K562 (cell line): Measurements from ENCODE around the gene DGLUCY. TPM values are rescaled to one million over a fixed set of nuclear protein-coding genes. Genes with fewer than 3 reads are reported as not detected.

Experiments
- ATAC-seq: fragments of 200-7000 bp; cut with Tn5 transposase; 3 replicates; pipeline ENCODE4 v1.9.1; 2020; ENCODE audit warnings: moderate library complexity
- BruUV-seq: library from RNA; stranded (reverse); fragments of 400-500 nt; replicated peaks from 2 replicates; lab custom pipeline; 2021; lab: Mats Ljungman, UMichigan
- CTCF ChIA-PET: fragments of 300-600 bp; formaldehyde crosslinking; extraction: SDS; loops from one replicate; lab custom pipeline; 2021; ENCODE audit warnings: low intra/inter-chr PET ratio; lab: Yijun Ruan, JAX
- POLR2A ChIA-PET: fragments of 300-600, 350-650 bp; sonication (Branson Sonifier 250); formaldehyde crosslinking; extraction: SDS; loops from one replicate; lab custom pipeline; 2021; ENCODE audit warnings: antibody characterized with exemption, inconsistent platforms; lab: Yijun Ruan, JAX
- DNase-seq, 4 experiments: peaks; one replicate each; pipeline versions ENCODE4 v3.0.0 to v3.0.0-alpha.2; 2011 to 2018; ENCODE audit warnings: low spot score in 3 of 4, mixed read lengths in 3 of 4; ENCODE audit errors: extremely low read depth in 1 of 4
- FAIRE-seq: peaks from 2 replicates; lab custom pipeline; 2011; peaks lifted over from hg19 to GRCh38; lab: Jason Lieb, UNC
- H2AFZ ChIP-seq: 2 replicates; pipeline ENCODE4 v1.6.0; 2011; ENCODE audit warnings: low read depth, low read length, control low read depth, inconsistent platforms
- H3K27ac ChIP-seq: fragments of 200-600 bp; 3 replicates; pipeline ENCODE4 v1.8.0; 2011; ENCODE audit warnings: low read depth, mild to moderate bottlenecking, control low read depth, inconsistent platforms, low read length, moderate library complexity, mixed read lengths; ENCODE audit errors: extremely low read depth
- H3K27me3 ChIP-seq, 2 experiments: fragments of 300-600 bp in 1 of 2; 2 replicates in 1 of 2; 3 replicates in 1 of 2; pipeline versions ENCODE4 v1.6.0 to v1.8.0; 2011; ENCODE audit warnings: inconsistent platforms in 2 of 2, low read length in 2 of 2, mild to moderate bottlenecking in 1 of 2, mixed read lengths in 1 of 2, moderate library complexity in 1 of 2; ENCODE audit not compliant: control insufficient read depth in 2 of 2, insufficient read depth in 2 of 2
- H3K36me3 ChIP-seq: fragments of 300-600 bp; 3 replicates; pipeline ENCODE4 v1.8.0; 2011; ENCODE audit warnings: mild to moderate bottlenecking, low read length, inconsistent platforms; ENCODE audit not compliant: control insufficient read depth, insufficient read depth
- H3K4me1 ChIP-seq, 2 experiments: fragments of 200-600 bp in 1 of 2; replicated peaks in 1 of 2; 2 replicates in 1 of 2; 3 replicates in 1 of 2; pipeline versions ENCODE4 v1.5.1 to v1.8.0; 2011; ENCODE audit warnings: inconsistent platforms in 2 of 2, low read length in 2 of 2, mild to moderate bottlenecking in 1 of 2, mixed read lengths in 1 of 2, moderate library complexity in 1 of 2; ENCODE audit not compliant: control insufficient read depth in 2 of 2, insufficient read depth in 2 of 2
- H3K4me2 ChIP-seq: 2 replicates; pipeline ENCODE4 v1.6.1; 2011; ENCODE audit warnings: low read length, control low read depth, inconsistent platforms, mixed read lengths; ENCODE audit not compliant: insufficient read depth
- H3K4me3 ChIP-seq: fragments of 200-600 bp; sonication (generic), shearing (Covaris generic); 2 replicates; pipeline ENCODE4 v1.5.1; 2016; ENCODE audit warnings: control low read depth, inconsistent platforms
- H3K79me2 ChIP-seq: fragments of 200-600 bp; 3 replicates; pipeline ENCODE4 v1.8.0; 2011; ENCODE audit warnings: low read length, inconsistent platforms; ENCODE audit not compliant: control insufficient read depth, insufficient read depth
- H3K9ac ChIP-seq, 2 experiments: 2 replicates each; pipeline versions ENCODE4 v1.6.0 to v1.6.1; 2011; ENCODE audit warnings: low read depth in 2 of 2, low read length in 2 of 2, control low read depth in 1 of 2, inconsistent platforms in 1 of 2, mild to moderate bottlenecking in 1 of 2, mixed read lengths in 1 of 2; ENCODE audit not compliant: insufficient read depth in 1 of 2
- H3K9me1 ChIP-seq: one replicate; pipeline ENCODE4 v1.6.0; 2011; ENCODE audit warnings: inconsistent platforms, mild to moderate bottlenecking, low read length, moderate library complexity; ENCODE audit not compliant: control insufficient read depth, insufficient read depth
- H3K9me3 ChIP-seq: replicated peaks from 2 replicates; pipeline ENCODE4 v1.5.1; 2011; ENCODE audit warnings: low read depth, low read length, inconsistent platforms; ENCODE audit not compliant: control insufficient read depth, insufficient read depth
- H4K20me1 ChIP-seq: replicated peaks from 2 replicates; pipeline ENCODE4 v1.6.1; 2011; ENCODE audit warnings: low read length, inconsistent platforms, mixed read lengths; ENCODE audit not compliant: control insufficient read depth, insufficient read depth
- JUND ChIP-seq, 2 experiments: IDR thresholded peaks; 2 replicates in 1 of 2; 3 replicates in 1 of 2; pipeline ENCODE4 v1.6.1; 2011; ENCODE audit warnings: borderline replicate concordance in 2 of 2, low read depth in 2 of 2, low read length in 2 of 2, improper control_type of control experiment in 1 of 2, missing biosample characterization in 1 of 2, missing genetic modification characterization in 1 of 2, missing genetic modification reagents in 1 of 2
- KDM5B ChIP-seq: fragments of 200-600 bp; sonication (generic); IDR thresholded peaks from 2 replicates; pipeline ENCODE4 v1.6.1; 2012; ENCODE audit warnings: low read depth, mild to moderate bottlenecking, moderate library complexity, low read length, control low read depth, inconsistent platforms; ENCODE audit not compliant: insufficient replicate concordance
- WGBS: fragments of 100-300 bp; shearing (Covaris generic); methylation state at CpG from one replicate; pipeline ENCODE4 v1.1.6; 2016; ENCODE audit warnings: low coverage, mixed read lengths; ENCODE audit not compliant: insufficient coverage; ENCODE audit errors: missing lambda C conversion rate; 5-methylcytosine and 5-hydroxymethylcytosine counted together
- in situ Hi-C: fragments of 300-500 bp; cut with MboI; formaldehyde crosslinking; loops from 4 replicates; pipeline ENCODE4 v1.15.0; 2018; ENCODE audit warnings: inconsistent platforms, mixed read lengths
- intact Hi-C: fragments of 100-400 bp; cut with micrococcal nuclease; formaldehyde crosslinking; loops from 2 replicates; pipeline ENCODE4 v1.14.2; 2022
- polyA plus RNA-seq, 8 experiments: library from polyadenylated mRNA; depleted of rRNA in 4 of 8; stranded (reverse) in 5 of 8; unstranded in 3 of 8; fragments of >200 nt; fragmentation: Nextera tagmentation in 2 of 8; fragmentation: Illumina TruSeq in 1 of 8; extraction: Ambion mirVana in 2 of 8; extraction: Trizol in 1 of 8; gene quantifications; 2 replicates each; pipeline versions ENCODE4 v1.2.1 to v1.2.3, GENCODE V29; 2011 to 2014; ENCODE audit warnings: inconsistent platforms in 1 of 8, missing spikeins in 1 of 8
- total RNA-seq, 7 experiments: library from RNA; depleted of rRNA in 6 of 7; stranded (reverse); fragments of >200 nt in 6 of 7; fragmentation: Illumina TruSeq in 2 of 7; extraction: Trizol in 2 of 7; gene quantifications; 2 replicates each; pipeline versions ENCODE4 v1.2.1 to v1.2.3, GENCODE V29; 2011 to 2021; ENCODE audit warnings: low replicate concordance in 1 of 7
- TF ChIP-seq, protein P1 (sequence below): fragments of 450-650 bp; IDR thresholded peaks from 2 replicates; pipeline ENCODE4 v1.6.1; 2018; ENCODE audit not compliant: partially characterized antibody
- TF ChIP-seq, protein P2 (sequence below), 2 experiments: fragments of 450-650 bp in 1 of 2; sonication (generic) in 1 of 2; formaldehyde crosslinking in 1 of 2; IDR thresholded peaks in 1 of 2; conservative IDR thresholded peaks in 1 of 2; 2 replicates each; pipeline versions ENCODE4 v1.6.1 to v1.8.1; 2016 to 2023; ENCODE audit warnings: mild to moderate bottlenecking in 2 of 2, moderate library complexity in 2 of 2, inconsistent platforms in 1 of 2, missing genetic modification reagents in 1 of 2

The DGLUCY gene
- total and polyA plus RNA-seq, 9 of the 15 experiments (the other 6 are each of a cell fraction or from before 2014, with no cell fraction given) = 9.9 to 28.4 (median 21.0) TPM

DNA sequence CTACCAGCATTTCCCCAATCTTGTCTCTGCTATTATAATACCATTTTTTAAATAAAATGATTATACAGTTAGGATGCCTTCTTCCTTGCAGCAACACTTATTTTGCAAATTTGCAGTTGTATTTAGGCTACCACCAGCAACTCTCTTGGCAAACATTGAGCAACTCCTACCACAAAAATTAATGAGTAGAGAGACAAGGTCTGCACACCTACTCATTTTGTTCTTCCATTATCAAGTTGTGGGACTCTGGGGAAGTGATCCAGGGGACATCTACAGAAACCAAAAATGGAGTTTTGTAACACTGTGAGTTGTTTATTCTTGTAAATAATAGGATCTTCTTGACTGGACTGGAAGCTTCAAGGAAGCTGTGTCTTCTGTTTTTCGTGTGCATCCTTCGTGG lies 38.6 kb downstream of the DGLUCY start:
- FAIRE-seq = no peak
- H3K4me1 ChIP-seq = peaks cover 6 to 14% of the 10 kb centered on the region in 2 experiments; a peak in 4 of 5 replicates
- H3K79me2 ChIP-seq = no peaks in the 10 kb centered on the region
- H3K4me2 ChIP-seq = no peak overlapping the region
- intact Hi-C loops (no loop called here), in situ Hi-C loops (no loop called here)
- H2AFZ ChIP-seq = no peak overlapping the region
- no peak for ATAC-seq
- ChIA-PET POLR2A (no interaction called here), CTCF (no interaction called here)
- H4K20me1 ChIP-seq = no peaks in the 10 kb centered on the region
- BruUV-seq = no TSS peak
- WGBS = 50% methylated on average over 2 of the region's 2 CpGs
- H3K4me3 ChIP-seq = no peak overlapping the region
- H3K9me3 ChIP-seq = no peaks in the 10 kb centered on the region
- DNase-seq = no peak
- 0 out of 3 replicates have a peak, but pooled peaks cover 6% of the 10 kb centered on the region for H3K36me3 ChIP-seq
- H3K9ac ChIP-seq = no peak overlapping the region
- no peaks in the 10 kb centered on the region for H3K9me1 ChIP-seq
- TF ChIP-seq, protein P1, sequence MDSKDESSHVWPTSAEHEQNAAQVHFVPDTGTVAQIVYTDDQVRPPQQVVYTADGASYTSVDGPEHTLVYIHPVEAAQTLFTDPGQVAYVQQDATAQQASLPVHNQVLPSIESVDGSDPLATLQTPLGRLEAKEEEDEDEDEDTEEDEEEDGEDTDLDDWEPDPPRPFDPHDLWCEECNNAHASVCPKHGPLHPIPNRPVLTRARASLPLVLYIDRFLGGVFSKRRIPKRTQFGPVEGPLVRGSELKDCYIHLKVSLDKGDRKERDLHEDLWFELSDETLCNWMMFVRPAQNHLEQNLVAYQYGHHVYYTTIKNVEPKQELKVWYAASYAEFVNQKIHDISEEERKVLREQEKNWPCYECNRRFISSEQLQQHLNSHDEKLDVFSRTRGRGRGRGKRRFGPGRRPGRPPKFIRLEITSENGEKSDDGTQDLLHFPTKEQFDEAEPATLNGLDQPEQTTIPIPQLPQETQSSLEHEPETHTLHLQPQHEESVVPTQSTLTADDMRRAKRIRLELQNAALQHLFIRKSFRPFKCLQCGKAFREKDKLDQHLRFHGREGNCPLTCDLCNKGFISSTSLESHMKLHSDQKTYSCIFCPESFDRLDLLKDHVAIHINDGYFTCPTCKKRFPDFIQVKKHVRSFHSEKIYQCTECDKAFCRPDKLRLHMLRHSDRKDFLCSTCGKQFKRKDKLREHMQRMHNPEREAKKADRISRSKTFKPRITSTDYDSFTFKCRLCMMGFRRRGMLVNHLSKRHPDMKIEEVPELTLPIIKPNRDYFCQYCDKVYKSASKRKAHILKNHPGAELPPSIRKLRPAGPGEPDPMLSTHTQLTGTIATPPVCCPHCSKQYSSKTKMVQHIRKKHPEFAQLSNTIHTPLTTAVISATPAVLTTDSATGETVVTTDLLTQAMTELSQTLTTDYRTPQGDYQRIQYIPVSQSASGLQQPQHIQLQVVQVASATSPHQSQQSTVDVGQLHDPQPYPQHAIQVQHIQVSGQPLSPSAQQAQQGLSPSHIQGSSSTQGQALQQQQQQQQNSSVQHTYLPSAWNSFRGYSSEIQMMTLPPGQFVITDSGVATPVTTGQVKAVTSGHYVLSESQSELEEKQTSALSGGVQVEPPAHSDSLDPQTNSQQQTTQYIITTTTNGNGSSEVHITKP = no peak
- TF ChIP-seq KDM5B = no peak
- TF ChIP-seq, protein P2, sequence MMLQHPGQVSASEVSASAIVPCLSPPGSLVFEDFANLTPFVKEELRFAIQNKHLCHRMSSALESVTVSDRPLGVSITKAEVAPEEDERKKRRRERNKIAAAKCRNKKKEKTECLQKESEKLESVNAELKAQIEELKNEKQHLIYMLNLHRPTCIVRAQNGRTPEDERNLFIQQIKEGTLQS (IDR thresholded peaks at IDR 0.05) = no peak
- TF ChIP-seq, protein P2 (CRISPR knock-in tag; conservative IDR thresholded peaks at IDR 0.05) = no peak
- TF ChIP-seq JUND (IDR thresholded peaks at IDR 0.05; ENCODE audit: borderline replicate concordance, low read depth, low read length) = no peak
- no peak for TF ChIP-seq JUND (tag; IDR thresholded peaks at IDR 0.05; ENCODE audit: borderline replicate concordance, low read depth, low read length)
- no peaks in the 10 kb centered on the region for H3K27me3 ChIP-seq
- H3K27ac ChIP-seq = no peak overlapping the region
